Activated CD8-positive, alpha-beta memory T cell treated with anti-CD3 and anti-CD28 coated beads for 1 hour (primary cell): Measurements from ENCODE around the gene EIF1.
"Not testable (repeated sequence)": the region's sequence is repeated elsewhere in the genome, so short reads cannot be mapped to it uniquely, and the experiment has no call there.

Experiments
- DNase-seq, 2 donors: peaks; one replicate each; pipeline ENCODE4 v3.0.0-alpha.2; 2020; ENCODE audit warnings: low read depth in 1 of 2; ENCODE audit errors: extremely low read depth in 1 of 2

Gene EIF1

DNA sequence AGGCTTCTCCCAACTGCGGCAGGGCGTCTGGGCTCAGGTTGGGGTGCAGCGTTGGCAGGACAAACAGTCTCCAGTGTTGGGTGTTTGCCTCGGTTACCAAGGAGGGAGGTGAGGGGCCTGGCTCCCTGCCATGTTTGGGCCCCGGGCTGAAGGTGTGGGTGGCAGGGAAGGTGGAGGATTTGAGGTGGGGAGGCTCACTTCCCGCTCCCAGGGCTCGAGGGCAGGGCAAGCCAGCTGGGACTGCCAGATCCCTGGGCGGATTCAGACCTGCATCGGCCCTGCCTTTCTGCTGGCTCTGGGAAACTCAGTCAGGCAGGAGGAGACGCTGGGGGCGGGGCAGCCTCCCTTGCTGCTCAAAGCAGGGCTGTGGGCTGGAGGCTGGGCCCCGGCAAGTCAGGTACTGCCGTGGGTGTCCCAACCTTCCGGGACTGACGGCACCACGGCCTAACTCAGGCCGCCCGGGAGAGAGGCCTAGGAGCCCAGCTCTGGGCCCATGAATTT, 33.0 kb upstream of the EIF1 start:
- no peak for DNase-seq

GRCh38 chr17:41656249-41657023, 32.2 kb upstream of the EIF1 start:
- no peak for DNase-seq

DNA sequence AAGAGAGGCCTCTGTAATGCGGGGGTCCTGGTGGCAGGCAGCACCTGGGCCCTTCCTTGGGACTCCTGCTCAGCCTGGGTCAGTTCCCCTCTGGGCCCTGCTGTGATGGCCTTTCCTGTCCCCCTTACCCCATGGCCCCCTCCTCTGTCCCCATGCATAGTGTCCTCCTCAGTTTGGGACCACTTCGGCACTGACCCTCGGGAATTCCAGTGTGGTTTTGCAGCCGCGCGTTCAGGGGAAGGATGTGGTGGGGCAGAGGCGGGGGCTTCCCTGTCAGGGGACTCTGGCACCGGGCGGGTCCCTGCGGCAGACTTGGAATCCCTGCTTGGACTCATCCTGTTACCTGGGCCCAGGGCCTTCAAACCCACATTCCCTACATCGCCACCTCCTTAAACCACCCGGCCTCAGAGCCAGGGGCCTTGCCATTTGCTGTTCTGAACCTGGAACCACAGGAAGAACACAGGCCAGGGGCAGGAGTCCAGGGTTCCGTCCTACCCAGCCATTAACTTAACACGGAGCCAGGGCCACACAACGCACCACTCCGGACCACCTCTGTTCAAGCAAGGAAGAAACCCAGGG, 31.4 kb upstream of the EIF1 start:
- DNase-seq = no peak

- no peak for DNase-seq
Observed at GRCh38 chr17:41657936-41658335, 30.7 kb upstream of the EIF1 start.

GRCh38 chr17:41658846-41659245, 29.8 kb upstream of the EIF1 start:
- DNase-seq = no peak

- no peak for DNase-seq
Observed at GRCh38 chr17:41659427-41660212, 29.1 kb upstream of the EIF1 start.

- DNase-seq = no peak
Observed at GRCh38 chr17:41660221-41660711, 28.4 kb upstream of the EIF1 start.

GRCh38 chr17:41663451-41664171, 25.1 kb upstream of the EIF1 start:
- no peak for DNase-seq

DNA sequence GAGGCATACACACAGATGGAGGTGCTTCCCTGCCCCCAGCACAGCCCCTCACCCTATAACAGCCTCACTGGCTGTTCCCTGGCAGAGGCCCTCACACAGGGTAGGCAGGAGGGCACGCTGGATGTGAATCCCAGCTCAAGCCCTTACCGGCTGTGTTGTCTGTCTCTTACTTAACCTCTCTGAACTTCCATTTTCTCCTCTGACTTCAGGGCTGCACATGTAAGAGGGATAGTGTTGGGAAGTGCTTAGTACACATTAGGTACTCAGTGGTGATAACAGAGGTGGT, 24.6 kb upstream of the EIF1 start:
- DNase-seq = no peak

- DNase-seq = no peak
Observed at GRCh38 chr17:41664587-41665565, 23.8 kb upstream of the EIF1 start.

GRCh38 chr17:41665566-41666236, 23.0 kb upstream of the EIF1 start:
- DNase-seq = peak; percentile 56 to 85

GRCh38 chr17:41666237-41666641, 22.4 kb upstream of the EIF1 start:
- peak in 1 of 2 donors; percentile 38 for DNase-seq

GRCh38 chr17:41666708-41667279, 21.9 kb upstream of the EIF1 start:
- peak; percentile 64 to 79 for DNase-seq

- DNase-seq = no peak
Observed at GRCh38 chr17:41667280-41668041, 21.2 kb upstream of the EIF1 start.

GRCh38 chr17:41672153-41672552, 16.5 kb upstream of the EIF1 start:
- DNase-seq = no peak

DNA sequence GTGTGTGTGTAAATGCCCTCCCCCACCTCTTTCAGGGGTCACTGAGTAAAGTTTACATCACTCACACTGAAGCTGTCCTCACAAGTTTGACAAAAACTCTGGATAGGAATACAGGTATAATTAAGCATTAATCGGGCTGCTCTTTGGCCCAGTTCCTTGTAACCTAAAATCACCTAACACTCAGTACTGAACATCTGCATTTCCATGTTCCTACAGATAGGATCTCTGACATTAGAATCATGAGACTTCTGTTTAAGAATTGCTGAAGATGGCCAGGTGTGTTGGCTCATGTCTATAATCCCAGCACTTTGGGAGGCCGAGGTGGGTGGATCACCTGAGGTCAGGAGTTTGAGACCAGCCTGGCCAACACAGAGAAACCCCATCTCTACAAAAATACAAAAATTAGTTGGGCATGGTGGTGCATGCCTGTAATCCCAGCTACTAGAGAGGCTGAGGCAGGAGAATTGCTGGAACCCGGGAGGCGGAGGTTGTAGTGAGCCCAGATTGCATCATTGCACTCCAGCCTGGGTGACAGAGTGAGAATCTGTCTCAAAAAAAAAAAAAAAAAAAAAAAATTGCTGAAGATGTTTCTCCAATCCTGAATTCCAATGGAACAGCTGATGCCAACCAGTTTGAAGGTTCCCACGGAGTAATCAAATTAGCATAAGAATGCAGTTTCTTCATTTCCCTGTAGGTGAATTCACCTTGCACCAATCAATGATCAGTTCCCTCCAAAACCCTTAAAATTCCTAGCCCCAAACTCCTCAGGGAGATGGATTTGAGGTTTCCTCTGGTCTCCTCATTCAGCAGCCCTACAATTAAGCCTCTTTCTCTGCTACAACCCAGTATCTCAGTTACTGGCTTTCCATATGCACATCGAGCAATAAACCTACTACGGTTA, 13.3 kb upstream of the EIF1 start:
- DNase-seq = not testable (repeated sequence)

DNA sequence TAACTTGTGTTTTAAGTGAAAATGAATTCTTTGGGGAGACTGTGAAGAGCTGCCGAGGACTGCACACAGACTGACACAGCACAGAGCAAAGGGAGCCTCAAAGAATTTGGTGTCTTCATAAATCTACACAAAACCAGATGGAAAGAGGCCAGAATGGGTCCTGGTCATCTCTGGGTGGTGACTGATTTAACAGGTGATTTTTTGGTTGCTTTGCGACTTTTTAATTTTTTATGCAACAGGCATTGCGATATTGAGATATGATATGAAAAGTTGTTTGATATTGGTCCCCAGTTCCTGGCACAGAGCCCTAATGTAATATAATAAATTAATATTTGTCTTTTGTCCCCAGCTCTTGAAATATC, 12.6 kb upstream of the EIF1 start:
- no peak for DNase-seq
